Activated naive CD8-positive, alpha-beta T cell treated with anti-CD3 and anti-CD28 coated beads for 36 hours (primary cell): ENCODE data around the gene ISM2. TPM values are rescaled to one million over a fixed set of nuclear protein-coding genes. Genes with fewer than 3 reads are reported as not detected.
A peak's percentile ranks its signal among the peaks of the same experiment; 100 is the strongest.

Experiments used
- DNase-seq: peaks from one replicate; pipeline ENCODE4 v3.0.0; 2021
- H3K27ac Mint-ChIP-seq: one replicate; pipeline ENCODE4 v1.8.0; 2022; ENCODE audit warnings: mild to moderate bottlenecking, moderate library complexity, mixed read lengths
- H3K27me3 Mint-ChIP-seq: one replicate; pipeline ENCODE4 v1.8.0; 2022; ENCODE audit warnings: mild to moderate bottlenecking, mixed read lengths
- H3K36me3 Mint-ChIP-seq: one replicate; pipeline ENCODE4 v1.8.0; 2021; ENCODE audit warnings: mild to moderate bottlenecking, mixed read lengths
- H3K4me1 Mint-ChIP-seq: one replicate; pipeline ENCODE4 v1.8.0; 2021; ENCODE audit warnings: mixed read lengths
- H3K4me3 Mint-ChIP-seq: one replicate; pipeline ENCODE4 v1.8.0; 2022; ENCODE audit warnings: mild to moderate bottlenecking, moderate library complexity, mixed read lengths
- H3K9me3 Mint-ChIP-seq: one replicate; pipeline ENCODE4 v1.8.0; 2022; ENCODE audit warnings: mixed read lengths
- total RNA-seq, 2 experiments: library from RNA; stranded (reverse); gene quantifications; one replicate each; pipeline ENCODE4 v1.2.3, GENCODE V29; 2021

Gene ISM2
- total RNA-seq, 2 experiments from 2014 or later, result 0.29 to 0.44 TPM

- Mint-ChIP-seq H3K9me3 (no peaks in the 10 kb centered on the region), H3K27ac (peak overlapping the region; percentile 100), H3K27me3 (no peaks in the 10 kb centered on the region), H3K4me3 (peak overlapping the region; percentile 100), H3K4me1 (peaks cover 29% of the 10 kb centered on the region), H3K36me3 (peaks cover 41% of the 10 kb centered on the region)
- peak; percentile 46 for DNase-seq
Measured at GRCh38 chr14:77458249-77458950, 40.2 kb downstream of the ISM2 start.

- H3K27me3 Mint-ChIP-seq, result no peaks in the 10 kb centered on the region
- H3K4me3 Mint-ChIP-seq, result peak within 1 kb of the TSS; percentile 100
- H3K27ac Mint-ChIP-seq, result peak within 1 kb of the TSS; percentile 100
- peaks cover 40% of the 10 kb centered on the region for H3K36me3 Mint-ChIP-seq
- H3K9me3 Mint-ChIP-seq, result no peaks in the 10 kb centered on the region
- peaks cover 28% of the 10 kb centered on the region for H3K4me1 Mint-ChIP-seq
- DNase-seq, result peak; percentile 91
Measured at GRCh38 chr14:77457522-77458248, 40.9 kb downstream of the ISM2 start, which contains the start of the genes AHSA1 and VIPAS39. Gene AHSA1, plus strand, starts transcription at chr14:77458093. Its CDS starts 97 bp downstream, at chr14:77458190. Gene VIPAS39, minus strand, starts transcription at chr14:77457601. Its CDS starts 3,499 bp downstream, at chr14:77454102.

GRCh38 chr14:77457115-77457521 is 41.5 kb downstream of the ISM2 start:
- peak overlapping the region; percentile 100 for H3K4me3 Mint-ChIP-seq
- no peak for DNase-seq
- H3K9me3 Mint-ChIP-seq, result no peaks in the 10 kb centered on the region
- no peaks in the 10 kb centered on the region for H3K27me3 Mint-ChIP-seq
- peaks cover 27% of the 10 kb centered on the region for H3K4me1 Mint-ChIP-seq
- H3K27ac Mint-ChIP-seq, result peak overlapping the region; percentile 100
- H3K36me3 Mint-ChIP-seq, result peaks cover 35% of the 10 kb centered on the region

DNA sequence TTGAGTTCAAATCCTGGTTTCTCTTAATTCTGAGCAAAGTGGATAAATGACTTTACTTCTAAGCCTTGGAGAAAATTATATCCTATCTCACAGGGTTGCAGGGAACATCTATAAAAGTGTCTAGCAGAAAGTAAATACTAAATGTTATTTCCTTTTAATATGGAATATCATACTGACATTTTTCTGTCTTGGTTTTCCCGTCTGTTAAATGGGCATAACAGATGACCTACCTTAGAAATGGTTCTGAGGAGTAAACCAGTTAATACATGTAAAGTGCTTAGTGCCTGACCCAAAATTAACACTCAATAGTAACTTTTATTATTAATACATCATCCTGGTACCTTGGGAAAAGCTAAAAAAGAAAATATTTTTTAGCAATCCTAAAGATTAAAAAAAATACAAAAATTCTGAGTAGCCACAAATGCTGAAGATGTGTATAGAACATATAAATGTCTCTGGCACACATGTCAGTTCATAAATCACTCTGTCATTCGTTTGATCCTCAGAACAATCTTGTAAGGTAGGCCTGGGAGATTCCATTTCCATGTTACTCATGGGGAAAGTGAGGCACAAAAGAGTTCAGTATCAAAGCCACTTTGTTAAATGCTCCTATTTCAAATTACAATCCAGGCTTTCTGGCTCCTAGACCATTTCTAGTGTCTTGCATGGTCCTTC is 42.5 kb downstream of the ISM2 start:
- H3K36me3 Mint-ChIP-seq, result peaks cover 25% of the 10 kb centered on the region
- H3K27me3 Mint-ChIP-seq, result no peaks in the 10 kb centered on the region
- H3K4me1 Mint-ChIP-seq, result peaks cover 22% of the 10 kb centered on the region
- peak overlapping the region; percentile 100 for H3K4me3 Mint-ChIP-seq
- H3K27ac Mint-ChIP-seq, result peak overlapping the region; percentile 100
- no peaks in the 10 kb centered on the region for H3K9me3 Mint-ChIP-seq
- no peak for DNase-seq

DNA sequence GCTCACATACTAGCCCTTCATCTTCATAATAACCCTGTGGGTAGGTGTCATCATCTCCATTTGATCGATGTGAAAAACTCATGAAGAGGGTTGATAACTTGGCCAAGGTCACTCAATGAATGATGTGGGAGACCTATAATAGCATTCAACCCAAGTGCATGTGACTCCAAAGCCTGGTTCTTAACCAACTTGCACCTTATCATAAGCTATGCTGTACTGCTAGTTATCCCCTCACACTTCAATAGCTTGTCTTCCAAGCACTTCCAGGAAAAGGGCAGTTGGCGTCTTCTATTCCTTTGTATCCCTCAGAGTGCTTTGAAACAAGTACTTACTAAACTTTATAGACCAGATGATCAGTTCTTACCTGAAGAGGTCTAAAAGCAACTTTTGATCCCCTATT is 56.4 kb downstream of the ISM2 start:
- H3K27ac Mint-ChIP-seq, result no peak overlapping the region
- H3K36me3 Mint-ChIP-seq, result peaks cover 10% of the 10 kb centered on the region
- H3K27me3 Mint-ChIP-seq, result no peaks in the 10 kb centered on the region
- no peak overlapping the region for H3K4me3 Mint-ChIP-seq
- DNase-seq, result no peak
- H3K4me1 Mint-ChIP-seq, result no peaks in the 10 kb centered on the region
- no peaks in the 10 kb centered on the region for H3K9me3 Mint-ChIP-seq

- DNase-seq, result no peak
- no peaks in the 10 kb centered on the region for H3K27me3 Mint-ChIP-seq
- H3K27ac Mint-ChIP-seq, result no peak overlapping the region
- H3K4me1 Mint-ChIP-seq, result no peaks in the 10 kb centered on the region
- H3K4me3 Mint-ChIP-seq, result no peak overlapping the region
- H3K36me3 Mint-ChIP-seq, result peaks cover 16% of the 10 kb centered on the region
- no peaks in the 10 kb centered on the region for H3K9me3 Mint-ChIP-seq
Measured at GRCh38 chr14:77439861-77440260, 58.8 kb downstream of the ISM2 start.

- no peaks in the 10 kb centered on the region for H3K9me3 Mint-ChIP-seq
- no peaks in the 10 kb centered on the region for H3K4me1 Mint-ChIP-seq
- H3K36me3 Mint-ChIP-seq, result peaks cover 11% of the 10 kb centered on the region
- DNase-seq, result no peak
- H3K27ac Mint-ChIP-seq, result no peak overlapping the region
- no peaks in the 10 kb centered on the region for H3K27me3 Mint-ChIP-seq
- H3K4me3 Mint-ChIP-seq, result no peak overlapping the region
Measured at GRCh38 chr14:77438596-77438995, 60.0 kb downstream of the ISM2 start.

DNA sequence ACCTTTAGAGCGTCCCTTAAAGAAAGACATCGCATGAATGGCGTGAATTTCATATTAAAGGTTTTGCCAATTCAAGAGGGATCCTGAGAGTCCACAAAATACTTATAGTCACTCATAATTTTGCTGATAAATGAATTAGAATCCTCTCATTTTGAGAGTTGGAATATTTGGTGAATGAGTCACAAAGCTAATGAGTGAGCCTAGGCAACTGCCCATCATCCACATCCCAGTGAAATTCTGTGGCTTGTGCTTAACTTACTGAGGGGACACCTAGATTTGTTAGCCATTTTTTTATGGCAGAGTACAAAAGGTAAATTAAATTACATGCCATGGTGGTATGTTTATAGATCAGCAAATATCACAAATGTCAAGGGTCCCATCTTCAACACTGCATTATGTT is 62.6 kb downstream of the ISM2 start:
- no peaks in the 10 kb centered on the region for H3K4me1 Mint-ChIP-seq
- no peak overlapping the region for H3K4me3 Mint-ChIP-seq
- no peaks in the 10 kb centered on the region for H3K9me3 Mint-ChIP-seq
- H3K27ac Mint-ChIP-seq, result no peak overlapping the region
- no peaks in the 10 kb centered on the region for H3K27me3 Mint-ChIP-seq
- no peak for DNase-seq
- H3K36me3 Mint-ChIP-seq, result peaks cover 11% of the 10 kb centered on the region

GRCh38 chr14:77426396-77426795 is 72.2 kb downstream of the ISM2 start:
- H3K27me3 Mint-ChIP-seq, result no peaks in the 10 kb centered on the region
- H3K36me3 Mint-ChIP-seq, result peaks cover 55% of the 10 kb centered on the region
- no peaks in the 10 kb centered on the region for H3K4me1 Mint-ChIP-seq
- H3K9me3 Mint-ChIP-seq, result no peaks in the 10 kb centered on the region
- no peak overlapping the region for H3K4me3 Mint-ChIP-seq
- no peak for DNase-seq
- no peak overlapping the region for H3K27ac Mint-ChIP-seq

GRCh38 chr14:77424862-77425261 is 73.8 kb downstream of the ISM2 start:
- Mint-ChIP-seq H3K9me3 (peaks cover 6% of the 10 kb centered on the region), H3K27me3 (no peaks in the 10 kb centered on the region), H3K36me3 (peaks cover 62% of the 10 kb centered on the region), H3K27ac (no peak overlapping the region), H3K4me1 (no peaks in the 10 kb centered on the region), H3K4me3 (no peak overlapping the region)
- DNase-seq, result no peak

Other genes with a start within 250 kb of the ISM2 start
- gene NGB, start 227.6 kb downstream of the ISM2 start, total RNA-seq, result not detected
- 10 to 100 TPM; 14.2 to 18.1 TPM for gene POMT2, start 177.9 kb downstream of the ISM2 start, total RNA-seq
- gene GSTZ1, start 177.8 kb downstream of the ISM2 start, total RNA-seq, result 10 to 100 TPM; 20.2 to 22.3 TPM
- 10 to 100 TPM; 25.0 to 26.0 TPM for gene TMED8, start 121.7 kb downstream of the ISM2 start, total RNA-seq
- under 1 TPM; 0.34 to 0.45 TPM for gene SAMD15, start 121.4 kb downstream of the ISM2 start, total RNA-seq
- under 1 TPM; 0.26 to 0.33 TPM for gene NOXRED1, start 75.3 kb downstream of the ISM2 start, total RNA-seq
- gene VIPAS39, start 41.2 kb downstream of the ISM2 start, total RNA-seq, result 10 to 100 TPM; 15.6 to 16.4 TPM
- gene AHSA1, start 40.7 kb downstream of the ISM2 start, total RNA-seq, result 100 to 1,000 TPM; 381 to 390 TPM
- gene SPTLC2, start 117.8 kb upstream of the ISM2 start, total RNA-seq, result 10 to 100 TPM; 30.7 to 36.2 TPM
- 10 to 100 TPM; 18.5 to 22.1 TPM for gene ALKBH1, start 209.2 kb upstream of the ISM2 start, total RNA-seq
- gene SLIRP, start 209.3 kb upstream of the ISM2 start, total RNA-seq, result 100 to 1,000 TPM; 182 to 190 TPM